ENCODE data around the gene DTL.
A peak's percentile ranks its signal among the peaks of the same experiment; 100 is the strongest.
"Not testable (repeated sequence)": the region's sequence is repeated elsewhere in the genome, so short reads cannot be mapped to it uniquely, and the experiment has no call there.

Gene DTL

GRCh38 chr1:212035123-212035834 lies at the start of gene DTL, which contains the start of gene INTS7:
Gene DTL, plus strand, starts transcription at chr1:212035748. Its CDS starts 143 bp downstream, at chr1:212035891.
Gene INTS7, minus strand, starts transcription at chr1:212035557. Its CDS starts 120 bp downstream, at chr1:212035437.
- peak; percentile 99 for DNase-seq (ENCODE audit: low spot score)

DNA sequence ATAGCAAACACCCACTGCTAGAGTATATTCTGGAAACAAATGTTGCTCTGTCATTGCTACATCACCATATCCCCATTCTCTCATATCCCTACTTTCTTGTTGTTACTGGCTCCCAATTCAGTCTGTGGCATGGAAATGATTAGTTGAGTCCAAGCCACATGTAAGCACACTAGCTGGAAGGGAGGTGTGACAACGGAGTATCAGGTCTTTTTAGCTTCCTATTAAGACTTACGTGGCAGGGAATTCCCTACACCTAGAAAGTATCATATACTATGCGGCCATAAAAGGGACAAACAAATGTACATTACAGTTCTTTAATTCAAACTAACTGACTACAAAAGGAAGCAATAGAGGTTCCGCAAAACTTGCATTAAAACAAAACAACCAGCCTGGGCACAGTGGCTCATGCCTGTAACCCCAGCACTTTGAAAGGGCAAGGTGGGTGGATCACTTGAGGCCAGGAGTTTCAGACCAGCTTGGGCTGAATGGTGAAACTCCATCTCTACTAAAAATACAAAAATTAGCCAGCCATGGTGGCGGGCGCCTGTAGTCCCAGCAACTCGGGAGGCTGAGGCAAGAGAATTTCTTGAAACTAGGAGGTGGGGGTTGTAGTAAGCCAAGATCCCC lies 48.8 kb upstream of the DTL start:
- no peak for DNase-seq (ENCODE audit: low spot score)

GRCh38 chr1:211991695-211992094 lies 43.9 kb upstream of the DTL start:
- DNase-seq (ENCODE audit: low spot score): no peak

- DNase-seq (ENCODE audit: low spot score): not testable (repeated sequence)
These were observed 38.1 kb upstream of the DTL start for GRCh38 chr1:211997426-211997825.

DNA sequence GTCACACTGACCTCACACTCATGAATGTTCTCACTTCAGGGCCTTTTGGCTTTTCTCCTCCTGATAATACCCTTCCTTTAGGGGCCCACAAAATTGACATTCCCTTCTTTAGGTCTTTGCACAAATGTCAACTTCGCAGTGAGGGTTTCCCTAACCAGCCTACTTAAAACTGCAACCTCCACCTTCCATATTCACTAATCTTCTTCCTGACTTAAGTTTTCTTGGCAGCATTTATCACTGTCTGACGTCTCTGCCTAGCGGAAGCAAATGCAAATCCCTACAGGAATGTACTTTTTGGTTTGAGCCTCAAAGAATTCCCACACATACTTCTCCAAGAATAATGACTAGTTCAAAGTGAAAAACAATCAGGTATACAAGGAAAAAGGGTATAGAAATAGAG lies 33.0 kb upstream of the DTL start:
- DNase-seq (ENCODE audit: low spot score): no peak

- DNase-seq (ENCODE audit: low spot score): no peak
These were observed 30.5 kb upstream of the DTL start for GRCh38 chr1:212004895-212005608.

GRCh38 chr1:212007178-212007577 lies 28.4 kb upstream of the DTL start:
- DNase-seq (ENCODE audit: low spot score): no peak

- DNase-seq (ENCODE audit: low spot score): no peak
These were observed 27.7 kb upstream of the DTL start for GRCh38 chr1:212007886-212008285.

DNA sequence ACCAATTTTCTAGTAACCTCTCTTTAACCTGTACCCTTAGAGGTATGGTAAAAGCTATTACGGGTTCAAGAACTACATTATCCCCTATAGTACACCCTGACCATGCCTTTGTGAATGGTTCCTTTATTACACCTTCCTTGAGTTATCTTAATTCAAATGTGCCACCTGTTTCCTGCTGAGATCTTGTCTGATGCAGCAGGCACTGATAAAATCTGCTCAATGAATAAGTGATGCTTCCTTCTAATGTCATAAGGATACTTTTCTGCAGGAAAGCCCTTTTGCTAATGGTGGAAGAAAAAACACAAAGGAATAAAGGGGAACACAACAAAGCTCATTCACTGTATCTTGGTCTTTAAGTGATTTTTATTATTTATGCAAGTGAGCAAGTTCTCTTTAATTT lies 26.0 kb upstream of the DTL start:
- no peak for DNase-seq (ENCODE audit: low spot score)

DNA sequence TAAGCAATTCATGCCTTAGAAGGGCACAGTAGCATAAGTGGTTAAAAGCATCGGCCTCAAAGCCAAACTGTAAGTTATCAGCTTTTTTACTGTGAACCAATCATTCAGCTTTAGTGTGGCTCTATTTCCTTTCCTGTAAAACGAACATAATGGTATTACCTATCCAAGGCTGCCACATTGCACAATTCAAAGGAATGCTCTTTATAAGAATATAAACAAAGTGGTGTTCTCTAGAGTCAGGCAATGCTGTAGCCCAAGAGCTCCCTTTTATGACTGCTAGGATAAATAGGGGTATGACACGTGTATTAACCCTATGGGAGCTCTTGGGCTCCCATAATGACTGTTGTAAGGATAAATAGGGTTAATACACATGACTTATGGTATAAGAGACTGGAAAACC lies 25.5 kb upstream of the DTL start:
- DNase-seq (ENCODE audit: low spot score): no peak

DNA sequence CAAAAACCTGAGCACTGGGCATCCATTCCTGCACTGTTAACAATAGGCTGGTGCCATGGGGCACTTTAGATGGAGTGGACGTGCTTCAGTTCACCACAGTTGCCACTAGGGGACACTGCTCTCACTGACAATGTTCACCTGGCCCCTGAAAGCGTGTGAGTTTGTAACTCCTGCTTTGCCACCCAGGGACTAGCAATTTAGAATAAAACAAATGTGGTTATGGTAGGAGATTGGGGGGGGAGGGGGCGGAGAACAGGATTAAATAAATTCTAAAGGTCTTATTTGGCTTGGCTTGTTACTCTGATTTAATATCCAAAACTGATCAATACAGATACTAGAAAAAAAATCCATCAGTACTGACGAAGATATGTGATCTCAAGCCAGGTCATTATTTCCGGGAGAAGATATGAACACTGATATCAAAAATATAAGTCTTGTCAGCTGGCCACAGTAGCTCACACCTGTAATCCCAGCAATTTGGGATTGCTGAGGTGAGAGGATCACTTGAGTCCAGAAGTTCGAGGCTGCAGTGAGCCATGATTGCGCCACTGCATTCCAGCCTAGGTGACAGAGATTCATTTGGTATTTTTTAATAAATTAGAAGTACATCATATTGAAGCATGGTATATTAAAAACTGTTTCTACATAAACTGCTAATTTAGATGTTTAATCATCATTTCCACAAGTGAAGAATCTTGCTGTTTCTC lies 23.4 kb upstream of the DTL start:
- DNase-seq (ENCODE audit: low spot score): peak; percentile 60

DNA sequence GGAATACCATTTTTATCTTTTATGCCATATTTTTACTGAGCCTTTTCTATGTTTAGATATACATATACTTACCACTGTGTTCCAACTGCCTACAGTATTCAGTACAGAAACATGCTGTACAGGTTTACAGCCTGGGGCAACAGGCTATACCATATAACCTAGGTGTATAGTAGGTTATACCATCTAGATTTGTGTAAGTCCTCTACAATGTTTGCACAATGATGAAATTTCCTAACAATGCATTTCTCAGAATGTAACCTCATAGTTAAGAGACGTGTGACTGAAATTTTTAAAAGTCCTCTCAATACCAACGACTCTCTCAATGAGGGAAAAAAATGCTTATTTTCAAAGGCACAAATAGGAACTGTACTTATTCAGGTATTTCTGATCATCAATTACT lies 21.9 kb upstream of the DTL start:
- DNase-seq (ENCODE audit: low spot score): no peak

GRCh38 chr1:212020975-212021374 lies 14.6 kb upstream of the DTL start:
- no peak for DNase-seq (ENCODE audit: low spot score)

- no peak for DNase-seq (ENCODE audit: low spot score)
These were observed 14.0 kb upstream of the DTL start for GRCh38 chr1:212021563-212021962.

- DNase-seq (ENCODE audit: low spot score): not testable (repeated sequence)
These were observed 12.6 kb upstream of the DTL start for GRCh38 chr1:212022908-212023307.

GRCh38 chr1:212024469-212025149 lies 10.9 kb upstream of the DTL start:
- DNase-seq (ENCODE audit: low spot score): no peak

DNA sequence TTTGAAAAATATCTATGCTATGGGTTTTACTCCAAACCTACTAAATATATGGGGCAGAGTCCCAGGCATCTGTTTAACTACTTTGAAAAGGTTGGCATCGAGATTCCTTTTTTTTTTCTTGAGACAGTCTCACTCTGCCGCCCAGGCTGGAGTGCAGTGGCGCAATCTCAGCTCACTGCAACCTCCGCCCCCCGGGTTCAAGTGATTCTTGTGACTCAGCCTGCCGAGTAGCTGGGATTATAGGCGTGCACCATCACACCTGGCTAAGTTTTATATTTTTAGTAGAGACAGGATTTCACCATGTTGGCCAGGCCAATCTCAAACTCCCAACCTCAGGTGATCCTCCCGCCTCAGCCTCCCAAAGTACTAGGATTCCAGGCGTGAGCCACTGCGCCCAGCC lies 7.8 kb upstream of the DTL start:
- not testable (repeated sequence) for DNase-seq (ENCODE audit: low spot score)

GRCh38 chr1:212030936-212031528 lies 4.5 kb upstream of the DTL start:
- DNase-seq (ENCODE audit: low spot score): no peak

GRCh38 chr1:212034516-212035122 lies 929 bp upstream of the DTL start:
- no peak for DNase-seq (ENCODE audit: low spot score)

GRCh38 chr1:212035835-212036605 lies 472 bp downstream of the DTL start:
- no peak for DNase-seq (ENCODE audit: low spot score)

Measured in cerebellar cortex (tissue), 1 donor.